ENCODE measurements around the gene LRP3.
"Not testable (repeated sequence)": the region's sequence is repeated elsewhere in the genome, so short reads cannot be mapped to it uniquely, and the experiment has no call there.

Gene LRP3

DNA sequence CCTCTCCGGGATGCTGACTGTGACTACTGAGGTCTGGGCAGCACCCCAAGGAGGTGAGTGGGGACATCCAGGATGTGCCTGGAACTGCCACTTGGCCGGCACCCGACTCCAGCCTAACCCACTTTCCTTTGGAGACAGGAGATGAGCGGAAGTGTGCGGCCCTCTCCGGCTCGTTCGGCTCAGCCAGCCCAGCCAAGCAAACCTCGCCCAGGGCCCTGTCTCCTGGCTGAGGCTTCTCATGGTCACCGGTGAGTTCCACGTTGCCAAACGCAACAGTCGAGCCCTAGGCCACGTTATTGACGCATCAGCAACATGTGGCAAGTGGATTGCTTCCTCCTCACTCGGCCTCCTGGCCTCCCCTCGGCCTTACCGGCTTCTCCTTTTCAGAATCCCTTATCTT lies 26.0 kb downstream of the LRP3 start:
- DNase-seq, result no peak

DNA sequence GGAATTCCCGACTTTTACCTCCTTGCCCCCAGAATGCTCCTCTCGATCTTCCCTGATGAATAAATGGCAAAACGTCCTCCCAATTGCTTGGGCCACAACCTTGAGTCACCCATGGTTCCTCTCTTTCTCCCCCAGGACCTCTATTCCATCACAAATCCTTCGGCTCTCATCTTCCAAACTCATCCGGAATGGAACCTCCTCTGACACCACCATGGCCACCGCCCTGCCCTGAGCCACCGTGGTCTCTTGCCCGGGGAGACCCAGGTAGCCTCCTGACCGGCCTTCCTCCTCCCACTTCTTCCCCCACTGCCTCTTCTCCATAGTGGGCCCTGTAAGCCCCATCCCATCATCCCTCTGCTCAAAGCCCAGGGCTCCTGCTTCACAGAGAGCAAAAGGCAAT lies 26.6 kb downstream of the LRP3 start:
- no peak for DNase-seq

- no peak for DNase-seq
Measured at GRCh38 chr19:33221638-33222037, 27.5 kb downstream of the LRP3 start.

- DNase-seq, result not testable (repeated sequence)
Measured at GRCh38 chr19:33222255-33222654, 28.1 kb downstream of the LRP3 start.

GRCh38 chr19:33224694-33225457 lies 30.7 kb downstream of the LRP3 start:
- no peak for DNase-seq

GRCh38 chr19:33225458-33225926 lies 31.4 kb downstream of the LRP3 start, which contains the start of gene SLC7A10:
SLC7A10 (minus strand) TSS chr19:33225850; CDS start chr19:33225703, 147 bp downstream.
- DNase-seq, result no peak

DNA sequence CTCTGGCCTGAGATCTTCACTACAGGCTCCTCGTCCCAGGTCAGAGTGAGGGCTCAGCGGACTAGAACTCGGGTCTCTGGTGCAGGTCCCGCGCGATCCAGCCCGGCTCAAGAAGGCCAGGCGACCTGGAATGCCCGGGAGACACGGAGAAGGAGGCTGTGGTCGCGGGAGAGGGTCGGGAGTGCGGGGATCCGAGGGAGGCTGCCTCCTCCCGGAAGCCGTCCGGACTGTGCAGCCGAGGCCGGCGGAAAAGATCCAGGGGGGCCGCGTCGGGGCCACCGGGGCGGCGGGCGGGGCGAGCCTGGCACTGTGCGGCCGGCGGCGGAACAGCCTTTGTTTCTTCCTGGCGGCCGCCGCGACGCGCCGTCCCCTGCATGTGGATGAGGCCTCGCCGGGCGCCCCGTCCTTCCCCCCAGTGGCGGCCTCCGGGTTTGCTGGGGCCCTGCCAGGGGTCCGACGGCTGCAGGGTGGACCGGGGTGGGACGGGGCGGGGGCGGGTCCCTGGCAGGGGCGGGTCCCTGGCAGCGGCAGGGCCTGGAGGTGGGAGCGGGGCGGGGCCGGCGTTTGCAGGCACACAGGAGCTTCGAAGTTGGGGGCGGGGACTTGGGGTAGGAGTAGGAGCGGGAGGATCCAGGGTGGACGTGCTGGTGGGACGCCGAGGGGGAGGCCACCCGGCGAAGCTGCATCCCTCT lies 32.6 kb downstream of the LRP3 start:
- no peak for DNase-seq

DNA sequence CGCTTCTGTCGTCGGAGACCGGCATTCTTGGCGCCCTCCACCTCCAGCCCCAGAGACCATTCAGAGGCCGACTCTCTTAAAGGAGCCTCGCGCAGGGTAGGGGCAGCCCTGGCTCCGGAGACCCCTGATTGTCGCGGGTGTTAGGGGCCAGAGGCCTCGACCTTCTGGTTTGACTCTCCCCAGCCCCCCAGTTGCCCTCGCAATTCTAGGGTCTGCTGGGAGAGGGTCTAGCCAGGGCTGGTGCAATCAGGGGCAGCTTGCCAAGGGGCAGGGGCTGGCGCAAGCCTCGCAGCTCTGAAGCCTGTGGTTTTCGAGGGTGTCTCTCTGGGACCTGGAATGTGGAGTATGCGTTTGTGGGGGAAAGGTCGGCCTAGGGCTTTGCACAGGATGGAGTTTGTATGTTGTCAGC lies 33.1 kb downstream of the LRP3 start:
- DNase-seq, result no peak

- no peak for DNase-seq
Measured at GRCh38 chr19:33227870-33228599, 33.9 kb downstream of the LRP3 start.

DNA sequence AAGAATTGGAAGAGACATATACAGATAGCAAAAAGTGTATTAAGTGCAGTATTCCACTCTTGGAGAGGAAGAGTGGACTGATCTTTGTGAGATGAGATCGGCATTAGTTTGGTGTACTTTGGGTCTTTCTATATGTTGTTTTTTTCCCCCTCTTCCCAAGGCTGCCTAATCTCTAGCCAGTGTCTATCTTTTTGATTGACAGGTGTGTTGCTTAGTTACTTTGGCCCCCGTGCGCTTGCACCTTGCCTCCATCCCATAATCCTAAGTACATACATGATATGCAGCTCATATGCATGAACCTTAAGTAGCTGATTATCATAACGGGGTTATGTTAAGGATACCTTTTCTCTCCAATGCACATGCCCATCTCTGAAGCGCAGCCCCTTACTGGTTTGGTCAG lies 35.8 kb downstream of the LRP3 start:
- DNase-seq, result no peak

- no peak for DNase-seq
Measured at GRCh38 chr19:33231511-33231910, 37.4 kb downstream of the LRP3 start.

GRCh38 chr19:33232656-33233055 lies 38.5 kb downstream of the LRP3 start:
- no peak for DNase-seq

GRCh38 chr19:33233056-33233873 lies 39.1 kb downstream of the LRP3 start:
- DNase-seq, result no peak

- DNase-seq, result no peak
Measured at GRCh38 chr19:33234092-33234491, 40.0 kb downstream of the LRP3 start.

GRCh38 chr19:33234736-33235135 lies 40.6 kb downstream of the LRP3 start:
- DNase-seq, result no peak

GRCh38 chr19:33235269-33235995 lies 41.3 kb downstream of the LRP3 start:
- peak; percentile 55 for DNase-seq

DNA sequence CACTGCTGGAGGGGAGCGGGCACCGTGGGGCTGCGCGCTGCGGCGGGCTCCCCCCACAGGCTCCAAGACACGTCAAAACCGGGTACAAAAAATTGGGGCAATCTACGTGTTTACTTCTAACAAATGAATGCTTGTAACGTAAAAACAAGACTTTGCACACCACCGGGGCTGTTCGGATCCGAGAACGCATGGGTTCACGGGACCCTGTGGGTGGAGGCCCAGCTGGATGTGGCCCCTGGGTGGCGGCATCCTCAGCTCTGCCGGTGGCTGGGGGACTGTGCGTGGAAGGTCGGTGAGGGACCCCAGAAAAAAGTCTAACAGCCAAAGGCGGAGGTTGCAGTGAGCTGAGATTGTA lies 41.8 kb downstream of the LRP3 start:
- DNase-seq, result no peak

- DNase-seq, result no peak
Measured at GRCh38 chr19:33236696-33237390, 42.7 kb downstream of the LRP3 start.

- no peak for DNase-seq
Measured at GRCh38 chr19:33238481-33239149, 44.5 kb downstream of the LRP3 start.

GRCh38 chr19:33239223-33239975 lies 45.3 kb downstream of the LRP3 start:
- no peak for DNase-seq
